ENCODE data around the gene UGT2B7. TPM values are rescaled to one million over a fixed set of nuclear protein-coding genes. Genes with fewer than 3 reads are reported as not detected.

Gene UGT2B7
- total and polyA plus RNA-seq, 11 donors = not detected

GRCh38 chr4:69092190-69092589 lies 4.1 kb upstream of the UGT2B7 start:
- Histone ChIP-seq H3K9me3 (peaks cover 0 to 10% (median 0%) of the 10 kb centered on the region in 12 donors), H3K4me3 (no peak overlapping the region), H3K27me3 (no peaks in the 10 kb centered on the region), H3K4me1 (no peaks in the 10 kb centered on the region), H3K36me3 (no peaks in the 10 kb centered on the region), H3K27ac (no peak overlapping the region)
- intact Hi-C loops (cut with DNase I) = no loop called here
- no peak for DNase-seq
- 51 to 73% (median 64%) methylated on average over 1 of the region's 1 CpG for WGBS, 4 donors
- TF ChIP-seq CTCF (IDR thresholded peaks at IDR 0.05) (no peak), POLR2A (IDR thresholded peaks at IDR 0.05) (no peak)
- ATAC-seq = no peak

GRCh38 chr4:69092980-69093568 lies 3.2 kb upstream of the UGT2B7 start:
- peaks cover 0 to 8% (median 0%) of the 10 kb centered on the region in 12 donors for H3K9me3 ChIP-seq
- no peaks in the 10 kb centered on the region for H3K27me3 ChIP-seq
- ATAC-seq (no peak), DNase-seq (no peak)
- TF ChIP-seq CTCF (IDR thresholded peaks at IDR 0.05) = no peak
- TF ChIP-seq POLR2A (IDR thresholded peaks at IDR 0.05) = no peak
- no peak overlapping the region for H3K27ac ChIP-seq
- H3K36me3 ChIP-seq = no peaks in the 10 kb centered on the region
- H3K4me3 ChIP-seq = no peak overlapping the region
- 47 to 64% (median 55%) methylated on average over 6 of the region's 6 CpGs for WGBS, 4 donors
- intact Hi-C loops (cut with DNase I) = no loop called here
- no peaks in the 10 kb centered on the region for H3K4me1 ChIP-seq

- Histone ChIP-seq H3K27ac (no peak overlapping the region), H3K4me3 (no peak overlapping the region), H3K9me3 (peaks cover 0 to 2% (median 0%) of the 10 kb centered on the region in 12 donors), H3K27me3 (no peaks in the 10 kb centered on the region), H3K4me1 (no peaks in the 10 kb centered on the region), H3K36me3 (no peaks in the 10 kb centered on the region)
- intact Hi-C loops (cut with DNase I) = no loop called here
- TF ChIP-seq CTCF (IDR thresholded peaks at IDR 0.05) = no peak
- TF ChIP-seq POLR2A (IDR thresholded peaks at IDR 0.05) = no peak
- WGBS, 4 donors = 63 to 68% (median 66%) methylated on average over 3 of the region's 3 CpGs
- ATAC-seq (no peak), DNase-seq (no peak)
Observed at GRCh38 chr4:69093681-69094080, 2.6 kb upstream of the UGT2B7 start.

- no peaks in the 10 kb centered on the region for H3K4me1 ChIP-seq
- intact Hi-C loops (cut with DNase I) = no loop called here
- peaks cover 0 to 2% (median 0%) of the 10 kb centered on the region in 12 donors for H3K9me3 ChIP-seq
- DNase-seq = no peak
- H3K36me3 ChIP-seq = no peaks in the 10 kb centered on the region
- no peak for TF ChIP-seq CTCF (IDR thresholded peaks at IDR 0.05)
- no peak for TF ChIP-seq POLR2A (IDR thresholded peaks at IDR 0.05)
- ATAC-seq = no peak
- no peaks in the 10 kb centered on the region for H3K27me3 ChIP-seq
- no peak overlapping the region for H3K4me3 ChIP-seq
- no peak overlapping the region for H3K27ac ChIP-seq
- 22 to 35% (median 25%) methylated on average over 2 of the region's 2 CpGs for WGBS, 4 donors
Observed at GRCh38 chr4:69095301-69095731, 958 bp upstream of the UGT2B7 start.
